ENCODE data around the gene AGMO.

The AGMO gene

GRCh38 chr7:15345216-15345615, 216.6 kb downstream of the AGMO start:
- H3K27ac ChIP-seq (ENCODE audit: low read length, poor library complexity, severe bottlenecking), result no peak overlapping the region
- H2BK120ac ChIP-seq (ENCODE audit: low read depth, low read length), result no peak overlapping the region
- peak overlapping the region in 1 of 2 experiments; percentile 31 for H2BK12ac ChIP-seq (ENCODE audit: low read length in 2 of 2)
- H4K8ac ChIP-seq (ENCODE audit: low read length), result no peak overlapping the region
- H3K36me3 ChIP-seq (ENCODE audit: control insufficient read depth in 1 of 2, insufficient read depth in 2 of 2, low read depth in 1 of 2, low read length in 2 of 2), result no peaks in the 10 kb centered on the region
- DNase-seq, result peak; percentile 12
- peaks cover 2% of the 10 kb centered on the region for H3K9me3 ChIP-seq (ENCODE audit: control insufficient read depth, low read length)
- H2BK15ac ChIP-seq (ENCODE audit: low read depth, poor library complexity, severe bottlenecking), result no peak overlapping the region
- H3K27me3 ChIP-seq (ENCODE audit: control insufficient read depth in 1 of 2, insufficient read depth in 1 of 2, low read length in 2 of 2), result no peaks in the 10 kb centered on the region
- no peak overlapping the region for H2BK5ac ChIP-seq (ENCODE audit: low read depth, low read length, poor library complexity, severe bottlenecking)
- 82% methylated on average over 1 of the region's 1 CpG for WGBS
- no peak overlapping the region for H3K14ac ChIP-seq (ENCODE audit: low read length in 2 of 2)
- H2AK5ac ChIP-seq (ENCODE audit: low read length, severe bottlenecking), result no peak overlapping the region
- no peaks in the 10 kb centered on the region for H3K79me1 ChIP-seq (replicated peaks; ENCODE audit: low read length, poor library complexity, severe bottlenecking)
- no peak overlapping the region for H4K91ac ChIP-seq (ENCODE audit: low read length)
- no peaks in the 10 kb centered on the region for H3K4me1 ChIP-seq (ENCODE audit: control insufficient read depth, insufficient read depth, low read depth, low read length)
- H2AFZ ChIP-seq (ENCODE audit: low read depth, low read length), result no peak overlapping the region
- no peak overlapping the region for H3K4me2 ChIP-seq (ENCODE audit: low read length, poor library complexity, severe bottlenecking)
- no peak overlapping the region for H3K4ac ChIP-seq (ENCODE audit: low read depth in 1 of 2, low read length in 2 of 2)
- H3K4me3 ChIP-seq (ENCODE audit: insufficient read depth in 1 of 2, low read depth in 1 of 2, low read length in 2 of 2), result no peak overlapping the region
- H3K9ac ChIP-seq (ENCODE audit: low read length), result no peak overlapping the region
- peak overlapping the region in 1 of 2 experiments; percentile 34 for H3K18ac ChIP-seq (ENCODE audit: low read depth in 1 of 2, low read length in 2 of 2)
- no peak overlapping the region for H3K23ac ChIP-seq (ENCODE audit: low read length in 2 of 2)

- no peaks in the 10 kb centered on the region for H3K4me1 ChIP-seq (ENCODE audit: control insufficient read depth, insufficient read depth, low read depth, low read length)
- no peak overlapping the region for H2BK15ac ChIP-seq (ENCODE audit: low read depth, poor library complexity, severe bottlenecking)
- no peak overlapping the region for H3K14ac ChIP-seq (ENCODE audit: low read length in 2 of 2)
- no peak overlapping the region for H4K8ac ChIP-seq (ENCODE audit: low read length)
- no peak overlapping the region for H4K91ac ChIP-seq (ENCODE audit: low read length)
- H2BK12ac ChIP-seq (ENCODE audit: low read length in 2 of 2), result no peak overlapping the region
- H2BK120ac ChIP-seq (ENCODE audit: low read depth, low read length), result no peak overlapping the region
- H3K79me1 ChIP-seq (replicated peaks; ENCODE audit: low read length, poor library complexity, severe bottlenecking), result no peaks in the 10 kb centered on the region
- H3K27me3 ChIP-seq (ENCODE audit: control insufficient read depth in 1 of 2, insufficient read depth in 1 of 2, low read length in 2 of 2), result no peaks in the 10 kb centered on the region
- no peak overlapping the region for H3K9ac ChIP-seq (ENCODE audit: low read length)
- peaks cover 19% of the 10 kb centered on the region for H3K9me3 ChIP-seq (ENCODE audit: control insufficient read depth, low read length)
- no peak overlapping the region for H3K4me2 ChIP-seq (ENCODE audit: low read length, poor library complexity, severe bottlenecking)
- no peak overlapping the region for H3K18ac ChIP-seq (ENCODE audit: low read depth in 1 of 2, low read length in 2 of 2)
- H2AFZ ChIP-seq (ENCODE audit: low read depth, low read length), result no peak overlapping the region
- no peak overlapping the region for H3K4me3 ChIP-seq (ENCODE audit: insufficient read depth in 1 of 2, low read depth in 1 of 2, low read length in 2 of 2)
- H2AK5ac ChIP-seq (ENCODE audit: low read length, severe bottlenecking), result no peak overlapping the region
- H3K36me3 ChIP-seq (ENCODE audit: control insufficient read depth in 1 of 2, insufficient read depth in 2 of 2, low read depth in 1 of 2, low read length in 2 of 2), result no peaks in the 10 kb centered on the region
- H3K4ac ChIP-seq (ENCODE audit: low read depth in 1 of 2, low read length in 2 of 2), result no peak overlapping the region
- WGBS, result 94% methylated on average over 4 of the region's 4 CpGs
- no peak for DNase-seq
- H2BK5ac ChIP-seq (ENCODE audit: low read depth, low read length, poor library complexity, severe bottlenecking), result no peak overlapping the region
- H3K27ac ChIP-seq (ENCODE audit: low read length, poor library complexity, severe bottlenecking), result no peak overlapping the region
- H3K23ac ChIP-seq (ENCODE audit: low read length in 2 of 2), result no peak overlapping the region
These were observed 220.0 kb downstream of the AGMO start for GRCh38 chr7:15341817-15342216.

DNA sequence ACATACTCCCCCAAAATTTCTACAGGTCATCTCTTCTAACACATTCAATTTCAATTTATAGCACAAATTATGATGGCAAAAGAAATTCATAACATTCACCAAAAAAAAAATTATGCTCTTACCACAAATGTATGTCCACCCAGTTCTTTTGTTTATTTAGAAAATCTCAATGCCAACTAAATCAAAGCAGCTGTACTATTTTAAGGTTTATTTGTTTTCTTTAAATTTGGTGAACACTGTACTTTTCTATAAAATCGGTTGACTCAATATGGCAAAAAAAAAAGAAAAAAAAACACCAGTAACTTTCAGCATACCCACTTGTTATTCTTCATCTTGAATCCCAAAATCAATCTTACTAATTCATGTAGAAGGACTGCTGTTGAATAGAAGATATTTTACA, 225.7 kb downstream of the AGMO start:
- Histone ChIP-seq H2BK120ac (ENCODE audit: low read depth, low read length) (no peak overlapping the region), H4K8ac (ENCODE audit: low read length) (no peak overlapping the region), H2AFZ (ENCODE audit: low read depth, low read length) (no peak overlapping the region), H3K9ac (ENCODE audit: low read length) (no peak overlapping the region), H2AK5ac (ENCODE audit: low read length, severe bottlenecking) (no peak overlapping the region), H3K23ac (ENCODE audit: low read length in 2 of 2) (no peak overlapping the region), H3K79me1 (replicated peaks; ENCODE audit: low read length, poor library complexity, severe bottlenecking) (no peaks in the 10 kb centered on the region), H3K27ac (ENCODE audit: low read length, poor library complexity, severe bottlenecking) (no peak overlapping the region), H3K36me3 (ENCODE audit: control insufficient read depth in 1 of 2, insufficient read depth in 2 of 2, low read depth in 1 of 2, low read length in 2 of 2) (no peaks in the 10 kb centered on the region), H3K4me1 (ENCODE audit: control insufficient read depth, insufficient read depth, low read depth, low read length) (no peaks in the 10 kb centered on the region), H3K9me3 (ENCODE audit: control insufficient read depth, low read length) (peaks cover 19% of the 10 kb centered on the region), H3K4me2 (ENCODE audit: low read length, poor library complexity, severe bottlenecking) (no peak overlapping the region), H3K4me3 (ENCODE audit: insufficient read depth in 1 of 2, low read depth in 1 of 2, low read length in 2 of 2) (no peak overlapping the region), H2BK12ac (ENCODE audit: low read length in 2 of 2) (no peak overlapping the region), H3K14ac (ENCODE audit: low read length in 2 of 2) (no peak overlapping the region), H2BK5ac (ENCODE audit: low read depth, low read length, poor library complexity, severe bottlenecking) (no peak overlapping the region), H3K4ac (ENCODE audit: low read depth in 1 of 2, low read length in 2 of 2) (no peak overlapping the region), H2BK15ac (ENCODE audit: low read depth, poor library complexity, severe bottlenecking) (no peak overlapping the region), H4K91ac (ENCODE audit: low read length) (no peak overlapping the region), H3K27me3 (ENCODE audit: control insufficient read depth in 1 of 2, insufficient read depth in 1 of 2, low read length in 2 of 2) (no peaks in the 10 kb centered on the region), H3K18ac (ENCODE audit: low read depth in 1 of 2, low read length in 2 of 2) (no peak overlapping the region)
- DNase-seq, result no peak
- WGBS, result no CpG with 5 or more reads among the region's 1 CpG

DNA sequence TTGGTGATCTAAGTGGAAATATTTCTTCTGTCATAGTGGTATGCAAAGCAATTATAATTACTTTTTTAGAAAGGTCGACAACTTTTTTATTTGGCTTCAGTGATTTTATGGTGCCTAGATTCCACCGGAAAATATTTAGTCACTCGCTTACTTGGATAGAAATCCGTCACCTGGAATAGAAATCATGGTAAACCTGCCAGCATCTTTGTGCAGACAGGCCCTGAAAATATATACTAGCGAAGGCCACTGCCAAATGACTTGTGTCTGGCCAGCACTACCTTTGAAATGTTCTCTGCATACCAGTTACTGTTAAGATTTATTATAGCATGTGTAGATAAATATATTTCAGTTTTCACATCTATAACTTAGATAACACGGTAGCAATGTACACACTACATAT, 226.4 kb downstream of the AGMO start:
- Histone ChIP-seq H2BK5ac (ENCODE audit: low read depth, low read length, poor library complexity, severe bottlenecking) (no peak overlapping the region), H3K79me1 (replicated peaks; ENCODE audit: low read length, poor library complexity, severe bottlenecking) (no peaks in the 10 kb centered on the region), H3K36me3 (ENCODE audit: control insufficient read depth in 1 of 2, insufficient read depth in 2 of 2, low read depth in 1 of 2, low read length in 2 of 2) (no peaks in the 10 kb centered on the region), H2BK15ac (ENCODE audit: low read depth, poor library complexity, severe bottlenecking) (no peak overlapping the region), H3K4ac (ENCODE audit: low read depth in 1 of 2, low read length in 2 of 2) (no peak overlapping the region), H3K4me2 (ENCODE audit: low read length, poor library complexity, severe bottlenecking) (no peak overlapping the region), H2AK5ac (ENCODE audit: low read length, severe bottlenecking) (no peak overlapping the region), H3K4me3 (ENCODE audit: insufficient read depth in 1 of 2, low read depth in 1 of 2, low read length in 2 of 2) (no peak overlapping the region), H3K9ac (ENCODE audit: low read length) (no peak overlapping the region), H4K8ac (ENCODE audit: low read length) (no peak overlapping the region), H3K18ac (ENCODE audit: low read depth in 1 of 2, low read length in 2 of 2) (no peak overlapping the region), H4K91ac (ENCODE audit: low read length) (no peak overlapping the region), H3K4me1 (ENCODE audit: control insufficient read depth, insufficient read depth, low read depth, low read length) (no peaks in the 10 kb centered on the region), H2BK120ac (ENCODE audit: low read depth, low read length) (no peak overlapping the region), H3K27ac (ENCODE audit: low read length, poor library complexity, severe bottlenecking) (no peak overlapping the region), H3K23ac (ENCODE audit: low read length in 2 of 2) (no peak overlapping the region), H2BK12ac (ENCODE audit: low read length in 2 of 2) (no peak overlapping the region), H3K14ac (ENCODE audit: low read length in 2 of 2) (no peak overlapping the region), H3K9me3 (ENCODE audit: control insufficient read depth, low read length) (peaks cover 19% of the 10 kb centered on the region), H2AFZ (ENCODE audit: low read depth, low read length) (no peak overlapping the region), H3K27me3 (ENCODE audit: control insufficient read depth in 1 of 2, insufficient read depth in 1 of 2, low read length in 2 of 2) (no peaks in the 10 kb centered on the region)
- over 99% methylated on average over 6 of the region's 6 CpGs for WGBS
- DNase-seq, result no peak

Data from mesenchymal stem cell (in vitro differentiated cells and primary cell).